Measurements from ENCODE around the gene FAM131A. TPM values are rescaled to one million over a fixed set of nuclear protein-coding genes. Genes with fewer than 3 reads are reported as not detected.

FAM131A gene
- total and polyA plus RNA-seq, 9 of the 15 experiments (the other 6 are each of a cell fraction or from before 2014, with no cell fraction given), result 0.48 to 11.1 (median 4.3) TPM

DNA sequence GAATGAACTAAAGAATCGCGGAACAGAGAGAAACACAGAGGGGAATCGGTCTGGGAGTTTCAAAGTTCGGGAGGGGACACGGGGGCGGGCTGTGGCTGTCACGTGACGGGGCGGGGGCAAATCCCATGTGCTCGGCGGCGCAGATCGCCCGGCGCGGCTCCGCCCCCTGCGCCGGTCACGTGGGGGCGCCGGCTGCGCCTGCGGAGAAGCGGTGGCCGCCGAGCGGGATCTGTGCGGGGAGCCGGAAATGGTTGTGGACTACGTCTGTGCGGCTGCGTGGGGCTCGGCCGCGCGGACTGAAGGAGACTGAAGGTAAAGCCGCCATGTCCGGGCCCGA lies 23.1 kb upstream of the FAM131A start, which contains the start of gene EIF4G1 (continued):
- TF ChIP-seq TOE1 (IDR thresholded peaks at IDR 0.05; ENCODE audit: borderline replicate concordance), result peak; percentile 97
- no peak for TF ChIP-seq TOE1 (CRISPR knock-in tag; IDR thresholded peaks at IDR 0.05; ENCODE audit: borderline replicate concordance, low read depth)
- TF ChIP-seq, protein P1, sequence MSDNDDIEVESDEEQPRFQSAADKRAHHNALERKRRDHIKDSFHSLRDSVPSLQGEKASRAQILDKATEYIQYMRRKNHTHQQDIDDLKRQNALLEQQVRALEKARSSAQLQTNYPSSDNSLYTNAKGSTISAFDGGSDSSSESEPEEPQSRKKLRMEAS (CRISPR knock-in tag; IDR thresholded peaks at IDR 0.05), result peak; percentile 89
- TF ChIP-seq, protein P2, sequence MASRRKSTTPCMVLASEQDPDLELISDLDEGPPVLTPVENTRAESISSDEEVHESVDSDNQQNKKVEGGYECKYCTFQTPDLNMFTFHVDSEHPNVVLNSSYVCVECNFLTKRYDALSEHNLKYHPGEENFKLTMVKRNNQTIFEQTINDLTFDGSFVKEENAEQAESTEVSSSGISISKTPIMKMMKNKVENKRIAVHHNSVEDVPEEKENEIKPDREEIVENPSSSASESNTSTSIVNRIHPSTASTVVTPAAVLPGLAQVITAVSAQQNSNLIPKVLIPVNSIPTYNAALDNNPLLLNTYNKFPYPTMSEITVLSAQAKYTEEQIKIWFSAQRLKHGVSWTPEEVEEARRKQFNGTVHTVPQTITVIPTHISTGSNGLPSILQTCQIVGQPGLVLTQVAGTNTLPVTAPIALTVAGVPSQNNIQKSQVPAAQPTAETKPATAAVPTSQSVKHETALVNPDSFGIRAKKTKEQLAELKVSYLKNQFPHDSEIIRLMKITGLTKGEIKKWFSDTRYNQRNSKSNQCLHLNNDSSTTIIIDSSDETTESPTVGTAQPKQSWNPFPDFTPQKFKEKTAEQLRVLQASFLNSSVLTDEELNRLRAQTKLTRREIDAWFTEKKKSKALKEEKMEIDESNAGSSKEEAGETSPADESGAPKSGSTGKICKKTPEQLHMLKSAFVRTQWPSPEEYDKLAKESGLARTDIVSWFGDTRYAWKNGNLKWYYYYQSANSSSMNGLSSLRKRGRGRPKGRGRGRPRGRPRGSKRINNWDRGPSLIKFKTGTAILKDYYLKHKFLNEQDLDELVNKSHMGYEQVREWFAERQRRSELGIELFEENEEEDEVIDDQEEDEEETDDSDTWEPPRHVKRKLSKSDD (conservative IDR thresholded peaks at IDR 0.05; ENCODE audit: low read length), result no peak
- peak; percentile 3 for TF ChIP-seq PCBP2 (IDR thresholded peaks at IDR 0.05; ENCODE audit: low read depth, low read length, poor library complexity, severe bottlenecking)
- no peak for TF ChIP-seq BRD9 (IDR thresholded peaks at IDR 0.05; ENCODE audit: low read depth, partially characterized antibody)
- TF ChIP-seq STAT5B (CRISPR knock-in tag; IDR thresholded peaks at IDR 0.05), result no peak
- TF ChIP-seq, protein P3, sequence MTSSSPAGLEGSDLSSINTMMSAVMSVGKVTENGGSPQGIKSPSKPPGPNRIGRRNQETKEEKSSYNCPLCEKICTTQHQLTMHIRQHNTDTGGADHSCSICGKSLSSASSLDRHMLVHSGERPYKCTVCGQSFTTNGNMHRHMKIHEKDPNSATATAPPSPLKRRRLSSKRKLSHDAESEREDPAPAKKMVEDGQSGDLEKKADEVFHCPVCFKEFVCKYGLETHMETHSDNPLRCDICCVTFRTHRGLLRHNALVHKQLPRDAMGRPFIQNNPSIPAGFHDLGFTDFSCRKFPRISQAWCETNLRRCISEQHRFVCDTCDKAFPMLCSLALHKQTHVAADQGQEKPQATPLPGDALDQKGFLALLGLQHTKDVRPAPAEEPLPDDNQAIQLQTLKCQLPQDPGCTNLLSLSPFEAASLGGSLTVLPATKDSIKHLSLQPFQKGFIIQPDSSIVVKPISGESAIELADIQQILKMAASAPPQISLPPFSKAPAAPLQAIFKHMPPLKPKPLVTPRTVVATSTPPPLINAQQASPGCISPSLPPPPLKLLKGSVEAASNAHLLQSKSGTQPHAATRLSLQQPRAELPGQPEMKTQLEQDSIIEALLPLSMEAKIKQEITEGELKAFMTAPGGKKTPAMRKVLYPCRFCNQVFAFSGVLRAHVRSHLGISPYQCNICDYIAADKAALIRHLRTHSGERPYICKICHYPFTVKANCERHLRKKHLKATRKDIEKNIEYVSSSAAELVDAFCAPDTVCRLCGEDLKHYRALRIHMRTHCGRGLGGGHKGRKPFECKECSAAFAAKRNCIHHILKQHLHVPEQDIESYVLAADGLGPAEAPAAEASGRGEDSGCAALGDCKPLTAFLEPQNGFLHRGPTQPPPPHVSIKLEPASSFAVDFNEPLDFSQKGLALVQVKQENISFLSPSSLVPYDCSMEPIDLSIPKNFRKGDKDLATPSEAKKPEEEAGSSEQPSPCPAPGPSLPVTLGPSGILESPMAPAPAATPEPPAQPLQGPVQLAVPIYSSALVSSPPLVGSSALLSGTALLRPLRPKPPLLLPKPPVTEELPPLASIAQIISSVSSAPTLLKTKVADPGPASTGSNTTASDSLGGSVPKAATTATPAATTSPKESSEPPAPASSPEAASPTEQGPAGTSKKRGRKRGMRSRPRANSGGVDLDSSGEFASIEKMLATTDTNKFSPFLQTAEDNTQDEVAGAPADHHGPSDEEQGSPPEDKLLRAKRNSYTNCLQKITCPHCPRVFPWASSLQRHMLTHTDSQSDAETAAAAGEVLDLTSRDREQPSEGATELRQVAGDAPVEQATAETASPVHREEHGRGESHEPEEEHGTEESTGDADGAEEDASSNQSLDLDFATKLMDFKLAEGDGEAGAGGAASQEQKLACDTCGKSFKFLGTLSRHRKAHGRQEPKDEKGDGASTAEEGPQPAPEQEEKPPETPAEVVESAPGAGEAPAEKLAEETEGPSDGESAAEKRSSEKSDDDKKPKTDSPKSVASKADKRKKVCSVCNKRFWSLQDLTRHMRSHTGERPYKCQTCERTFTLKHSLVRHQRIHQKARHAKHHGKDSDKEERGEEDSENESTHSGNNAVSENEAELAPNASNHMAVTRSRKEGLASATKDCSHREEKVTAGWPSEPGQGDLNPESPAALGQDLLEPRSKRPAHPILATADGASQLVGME (CRISPR knock-in tag; IDR thresholded peaks at IDR 0.05), result no peak
- TF ChIP-seq ESRRB (CRISPR knock-in tag; IDR thresholded peaks at IDR 0.05; ENCODE audit: borderline replicate concordance), result no peak
- TF ChIP-seq, protein P4, sequence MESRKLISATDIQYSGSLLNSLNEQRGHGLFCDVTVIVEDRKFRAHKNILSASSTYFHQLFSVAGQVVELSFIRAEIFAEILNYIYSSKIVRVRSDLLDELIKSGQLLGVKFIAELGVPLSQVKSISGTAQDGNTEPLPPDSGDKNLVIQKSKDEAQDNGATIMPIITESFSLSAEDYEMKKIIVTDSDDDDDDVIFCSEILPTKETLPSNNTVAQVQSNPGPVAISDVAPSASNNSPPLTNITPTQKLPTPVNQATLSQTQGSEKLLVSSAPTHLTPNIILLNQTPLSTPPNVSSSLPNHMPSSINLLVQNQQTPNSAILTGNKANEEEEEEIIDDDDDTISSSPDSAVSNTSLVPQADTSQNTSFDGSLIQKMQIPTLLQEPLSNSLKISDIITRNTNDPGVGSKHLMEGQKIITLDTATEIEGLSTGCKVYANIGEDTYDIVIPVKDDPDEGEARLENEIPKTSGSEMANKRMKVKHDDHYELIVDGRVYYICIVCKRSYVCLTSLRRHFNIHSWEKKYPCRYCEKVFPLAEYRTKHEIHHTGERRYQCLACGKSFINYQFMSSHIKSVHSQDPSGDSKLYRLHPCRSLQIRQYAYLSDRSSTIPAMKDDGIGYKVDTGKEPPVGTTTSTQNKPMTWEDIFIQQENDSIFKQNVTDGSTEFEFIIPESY (CRISPR knock-in tag; IDR thresholded peaks at IDR 0.05), result 0 out of 2 replicates have a peak, but pooled peaks have one; percentile 20
- no peak for TF ChIP-seq NCOR1 (IDR thresholded peaks at IDR 0.05)
- peak; percentile 80 for TF ChIP-seq GABPA (tag; conservative IDR thresholded peaks at IDR 0.05; ENCODE audit: low read depth)
- TF ChIP-seq NBN (IDR thresholded peaks at IDR 0.05; ENCODE audit: low read depth), result 0 out of 2 replicates have a peak, but pooled peaks have one; percentile 2
- peak; percentile 86 for TF ChIP-seq CXXC5 (CRISPR knock-in tag; IDR thresholded peaks at IDR 0.05)
- TF ChIP-seq, protein P5, sequence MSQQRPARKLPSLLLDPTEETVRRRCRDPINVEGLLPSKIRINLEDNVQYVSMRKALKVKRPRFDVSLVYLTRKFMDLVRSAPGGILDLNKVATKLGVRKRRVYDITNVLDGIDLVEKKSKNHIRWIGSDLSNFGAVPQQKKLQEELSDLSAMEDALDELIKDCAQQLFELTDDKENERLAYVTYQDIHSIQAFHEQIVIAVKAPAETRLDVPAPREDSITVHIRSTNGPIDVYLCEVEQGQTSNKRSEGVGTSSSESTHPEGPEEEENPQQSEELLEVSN (IDR thresholded peaks at IDR 0.05; ENCODE audit: borderline replicate concordance in 1 of 2, extremely low read depth in 1 of 2, insufficient read depth in 1 of 2, insufficient read length in 1 of 2, low read depth in 1 of 2, low read length in 1 of 2, poor library complexity in 1 of 2, severe bottlenecking in 1 of 2), result peak; percentile 40 to 89
- TF ChIP-seq ZNF766 (CRISPR knock-in tag; conservative IDR thresholded peaks at IDR 0.05), result 0 out of 2 replicates have a peak, but pooled peaks have one; percentile 3
